ENCODE results near the gene GNS.

GNS gene

GRCh38 chr12:64675795-64676194 lies 83.4 kb downstream of the GNS start:
- no peak for DNase-seq (ENCODE audit: low read depth, low spot score)

GRCh38 chr12:64674367-64674922 lies 84.8 kb downstream of the GNS start:
- DNase-seq (ENCODE audit: low read depth, low spot score): no peak

- no peak for DNase-seq (ENCODE audit: low read depth, low spot score)
These were observed 85.6 kb downstream of the GNS start for GRCh38 chr12:64673490-64674169.

GRCh38 chr12:64672925-64673409 lies 86.2 kb downstream of the GNS start:
- DNase-seq (ENCODE audit: low read depth, low spot score): no peak

GRCh38 chr12:64671681-64672080 lies 87.5 kb downstream of the GNS start:
- DNase-seq (ENCODE audit: low read depth, low spot score): no peak

- DNase-seq (ENCODE audit: low read depth, low spot score): peak; percentile 71
These were observed 88.1 kb downstream of the GNS start for GRCh38 chr12:64670919-64671639.

- no peak for DNase-seq (ENCODE audit: low read depth, low spot score)
These were observed 89.2 kb downstream of the GNS start for GRCh38 chr12:64670019-64670418.

GRCh38 chr12:64669270-64669842 lies 89.8 kb downstream of the GNS start:
- DNase-seq (ENCODE audit: low read depth, low spot score): peak; percentile 81

GRCh38 chr12:64667793-64668192 lies 91.4 kb downstream of the GNS start:
- no peak for DNase-seq (ENCODE audit: low read depth, low spot score)

- DNase-seq (ENCODE audit: low read depth, low spot score): no peak
These were observed 92.9 kb downstream of the GNS start for GRCh38 chr12:64666054-64666914.

- DNase-seq (ENCODE audit: low read depth, low spot score): peak; percentile 40
These were observed 93.7 kb downstream of the GNS start for GRCh38 chr12:64665514-64665913.
